ENCODE data around the gene TXNRD1.
A peak's percentile ranks its signal among the peaks of the same experiment; 100 is the strongest.
"Not testable (repeated sequence)": the region's sequence is repeated elsewhere in the genome, so short reads cannot be mapped to it uniquely, and the experiment has no call there.

TXNRD1 gene

GRCh38 chr12:104242546-104243206 lies 27.1 kb downstream of the TXNRD1 start:
- no peak for DNase-seq

- DNase-seq: no peak
Observed at GRCh38 chr12:104243551-104243950, 28.0 kb downstream of the TXNRD1 start.

- no peak for DNase-seq
Observed at GRCh38 chr12:104243971-104244370, 28.4 kb downstream of the TXNRD1 start.

GRCh38 chr12:104247698-104248097 lies 32.1 kb downstream of the TXNRD1 start:
- peak; percentile 5 for DNase-seq

GRCh38 chr12:104248444-104248843 lies 32.9 kb downstream of the TXNRD1 start:
- DNase-seq: no peak

- DNase-seq: no peak
Observed at GRCh38 chr12:104249017-104249416, 33.4 kb downstream of the TXNRD1 start.

- no peak for DNase-seq
Observed at GRCh38 chr12:104249898-104250297, 34.3 kb downstream of the TXNRD1 start.

- no peak for DNase-seq
Observed at GRCh38 chr12:104250366-104251125, 35.0 kb downstream of the TXNRD1 start.

- no peak for DNase-seq
Observed at GRCh38 chr12:104257913-104258472, 42.4 kb downstream of the TXNRD1 start.

GRCh38 chr12:104258476-104259067 lies 43.0 kb downstream of the TXNRD1 start:
- no peak for DNase-seq

GRCh38 chr12:104263026-104263425 lies 47.4 kb downstream of the TXNRD1 start:
- DNase-seq: no peak

GRCh38 chr12:104263580-104264358 lies 48.2 kb downstream of the TXNRD1 start:
- peak; percentile 94 for DNase-seq

GRCh38 chr12:104265436-104265835 lies 49.9 kb downstream of the TXNRD1 start:
- DNase-seq: not testable (repeated sequence)

GRCh38 chr12:104272938-104273337 lies 57.4 kb downstream of the TXNRD1 start:
- no peak for DNase-seq

GRCh38 chr12:104273503-104273902 lies 57.9 kb downstream of the TXNRD1 start:
- peak; percentile 73 for DNase-seq

- no peak for DNase-seq
Observed at GRCh38 chr12:104274811-104275210, 59.2 kb downstream of the TXNRD1 start.

GRCh38 chr12:104275689-104276088 lies 60.1 kb downstream of the TXNRD1 start:
- DNase-seq: no peak

GRCh38 chr12:104276273-104277131 lies 60.9 kb downstream of the TXNRD1 start:
- peak; percentile 19 for DNase-seq

GRCh38 chr12:104279164-104279563 lies 63.6 kb downstream of the TXNRD1 start:
- DNase-seq: no peak

- peak; percentile 48 for DNase-seq
Observed at GRCh38 chr12:104280111-104280510, 64.5 kb downstream of the TXNRD1 start.

- peak; percentile 97 for DNase-seq
Observed at GRCh38 chr12:104280717-104281458, 65.3 kb downstream of the TXNRD1 start.

Measured in MV-4-11 (cell line).